GM18909 (cell line): ENCODE results near the gene TIMM17A.
A peak's percentile ranks its signal among the peaks of the same experiment; 100 is the strongest.
"Not testable (repeated sequence)": the region's sequence is repeated elsewhere in the genome, so short reads cannot be mapped to it uniquely, and the experiment has no call there.

ENCODE experiments used
- ATAC-seq: cut with Tn5 transposase; IDR thresholded peaks from one replicate; pipeline ENCODE4 v1.9.1; 2021; ENCODE audit warnings: mild to moderate bottlenecking; ENCODE audit not compliant: unreplicated experiment, poor library complexity

The TIMM17A gene

DNA sequence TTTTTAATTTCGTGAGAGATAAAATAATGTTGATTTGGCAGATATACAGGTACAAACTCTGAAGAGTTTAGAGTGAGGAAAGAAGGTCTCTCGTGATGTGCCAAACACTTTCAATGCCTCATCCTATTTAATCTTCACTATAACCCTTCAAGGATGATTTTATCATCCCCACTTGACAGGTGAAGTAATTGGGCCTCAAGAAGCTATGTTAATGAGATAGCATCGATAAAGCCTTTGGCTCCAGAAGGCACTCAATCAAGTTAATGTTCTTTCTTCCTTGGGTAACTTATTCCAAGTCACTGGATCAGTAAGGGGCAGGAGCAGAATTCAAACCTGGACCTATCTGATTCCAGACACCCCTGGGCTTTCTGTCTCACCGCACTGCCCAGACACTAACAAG is 16.2 kb upstream of the TIMM17A start:
- no peak for ATAC-seq

DNA sequence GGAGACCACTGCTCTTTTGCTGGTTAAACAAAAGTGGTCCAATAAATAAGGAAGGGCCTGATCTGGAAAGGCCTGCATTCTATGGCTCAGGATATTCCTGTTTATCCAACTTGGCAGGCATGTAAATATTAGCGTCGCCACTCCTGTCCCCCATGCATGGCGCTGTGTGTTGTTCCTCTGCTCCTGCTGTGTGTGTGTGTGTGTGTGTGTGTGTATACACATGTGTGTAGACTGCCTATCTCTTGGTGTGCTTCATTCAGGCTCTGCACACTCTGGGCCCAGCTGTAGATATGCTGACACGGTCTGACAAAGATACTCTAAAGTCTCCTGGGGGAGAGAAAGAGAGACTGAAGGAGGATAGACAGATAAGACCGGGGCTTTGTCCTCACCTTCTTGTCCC is 15.7 kb upstream of the TIMM17A start:
- no peak for ATAC-seq

DNA sequence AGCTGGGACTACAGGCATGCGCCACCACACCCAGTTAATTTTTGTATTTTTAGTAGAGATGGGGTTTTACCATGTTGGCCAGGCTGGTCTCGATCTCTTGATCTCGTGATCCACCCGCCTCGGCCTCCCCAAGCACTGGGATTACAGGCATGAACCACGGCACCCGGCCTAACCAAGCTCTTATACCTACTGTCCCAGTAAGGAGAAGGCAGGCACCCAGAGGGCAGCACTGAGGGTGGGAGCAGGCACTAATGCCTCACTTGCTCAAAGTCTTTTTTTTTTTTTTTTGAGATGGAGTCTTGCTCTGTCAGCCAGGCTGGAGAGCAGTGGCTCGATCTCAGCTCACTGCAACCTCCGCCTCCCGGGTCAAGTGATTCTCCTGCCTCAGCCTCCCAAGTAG is 15.0 kb upstream of the TIMM17A start:
- ATAC-seq: not testable (repeated sequence)

DNA sequence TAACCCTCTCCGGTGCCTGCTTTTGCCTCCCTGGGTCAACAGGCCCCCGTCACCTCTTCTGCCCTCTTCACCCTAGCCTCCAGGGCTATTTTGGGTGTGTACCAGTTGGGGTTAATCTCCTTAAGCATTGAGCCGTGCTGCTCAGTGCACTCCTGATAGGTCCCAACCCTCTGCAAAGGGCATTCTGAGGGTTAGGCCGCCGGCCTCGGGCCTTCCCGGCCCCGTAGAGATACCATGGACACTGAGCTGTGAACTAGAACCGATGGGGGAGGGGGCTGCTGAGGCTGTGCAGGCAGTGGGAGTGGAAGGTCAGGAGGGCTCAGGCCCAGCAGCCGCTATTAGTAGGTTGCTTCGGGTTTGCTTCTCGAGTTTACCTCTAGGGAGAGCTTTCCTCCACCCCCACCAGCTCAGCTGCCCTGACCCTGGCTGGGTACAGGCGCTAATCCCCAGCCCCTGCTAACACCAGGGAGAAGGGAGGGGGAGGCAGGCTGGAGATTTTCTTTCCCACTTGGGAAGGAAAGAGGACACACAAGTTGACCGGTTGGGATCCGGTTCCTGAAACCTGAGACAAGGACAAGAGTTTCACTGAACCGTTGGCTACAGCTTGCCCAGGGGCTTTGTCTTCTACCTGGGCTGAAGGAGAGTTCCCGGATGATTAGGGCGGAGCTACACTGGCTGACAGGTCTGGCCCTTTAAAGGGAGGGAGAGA is 13.7 kb upstream of the TIMM17A start:
- ATAC-seq: no peak

DNA sequence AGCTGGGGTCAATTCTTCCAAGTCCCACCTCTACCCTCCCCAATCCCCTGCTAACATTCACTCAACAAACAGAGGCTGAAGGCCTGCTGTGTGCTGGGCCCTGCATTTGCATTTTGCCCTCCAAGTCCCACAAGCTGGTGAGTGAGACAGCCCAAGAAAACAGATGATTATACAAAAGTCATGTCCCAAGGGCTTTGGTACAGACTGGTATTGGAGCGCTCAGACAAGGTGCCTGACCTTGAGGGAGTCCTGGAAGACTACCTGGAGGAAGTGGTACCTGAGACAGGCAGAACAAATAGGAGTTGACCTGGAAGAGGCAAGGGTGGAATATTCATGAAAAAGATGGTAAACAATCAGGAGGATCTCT is 13.2 kb upstream of the TIMM17A start:
- ATAC-seq: no peak

DNA sequence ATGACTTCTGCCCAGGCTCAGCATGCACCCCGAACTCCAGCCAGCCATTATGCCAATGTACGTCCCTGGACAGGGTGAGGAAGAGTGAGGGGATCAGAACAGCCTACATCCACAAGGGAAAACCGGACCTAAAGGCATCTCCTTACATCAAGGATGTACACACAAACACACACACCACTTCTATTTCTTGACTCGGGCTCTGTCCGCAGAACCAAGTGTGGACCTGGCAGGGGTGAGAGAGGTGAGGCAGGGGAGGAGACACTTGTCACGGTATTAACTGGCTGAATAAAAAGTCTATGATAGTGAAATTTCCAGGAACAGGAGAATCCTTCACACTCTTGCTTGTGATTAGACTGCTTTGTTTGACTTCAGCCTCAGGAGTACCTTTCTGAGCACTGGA is 11.3 kb upstream of the TIMM17A start:
- no peak for ATAC-seq

DNA sequence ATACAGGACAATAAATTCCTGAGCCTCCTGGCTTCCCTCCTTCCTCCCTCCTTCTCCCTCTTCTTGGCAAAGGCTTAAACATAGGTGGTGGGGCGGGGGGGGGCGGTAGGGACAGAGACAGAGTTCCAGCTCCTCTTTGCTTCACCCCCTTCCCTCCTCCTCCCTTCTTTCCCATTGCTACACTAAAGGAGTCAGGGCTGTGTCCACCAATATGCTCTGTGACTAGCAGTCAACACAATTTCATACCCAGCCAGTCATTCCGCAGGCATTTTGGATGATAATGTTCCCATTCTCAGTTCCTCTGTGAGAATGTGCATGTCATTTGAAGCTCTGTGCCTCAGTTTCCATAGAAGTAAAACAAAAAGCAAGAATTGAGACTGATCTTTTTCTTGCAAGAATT is 10.7 kb upstream of the TIMM17A start:
- no peak for ATAC-seq

DNA sequence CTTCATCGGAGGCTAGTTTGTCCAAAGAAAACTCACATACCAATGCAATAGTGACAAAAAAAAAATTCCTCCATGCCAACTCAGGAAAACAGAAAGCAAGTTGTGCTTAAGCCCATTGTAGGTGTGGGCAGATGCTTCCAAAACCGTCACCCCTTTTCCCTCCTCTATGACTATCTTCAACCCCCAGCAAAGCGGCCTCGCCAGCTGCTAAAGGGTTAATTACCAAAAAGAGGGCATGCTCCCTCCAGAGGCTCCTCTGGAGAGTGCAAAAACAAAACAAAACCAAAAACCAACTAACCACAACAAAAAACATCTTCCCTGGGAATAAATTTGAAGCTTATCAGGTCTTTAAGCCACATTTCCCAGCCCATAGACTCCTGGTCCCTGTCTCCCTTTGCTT is 10.1 kb upstream of the TIMM17A start:
- ATAC-seq: no peak

DNA sequence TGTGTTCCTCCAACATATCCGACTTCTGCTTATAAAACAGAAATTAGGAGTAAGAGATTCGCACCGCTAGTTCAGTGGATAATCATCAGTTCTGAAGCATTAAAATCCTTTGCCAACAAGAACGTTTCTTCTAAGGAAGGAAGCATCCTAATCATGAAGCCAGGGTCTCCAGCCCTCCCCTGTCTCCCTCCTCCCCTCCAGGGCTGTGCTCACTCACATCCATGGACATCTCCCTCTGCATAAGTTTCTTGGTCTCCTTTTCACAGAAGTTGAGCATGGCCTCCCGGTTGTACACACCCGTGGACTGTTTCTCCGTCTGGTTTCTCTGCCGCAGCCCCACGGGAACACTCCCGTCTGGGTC is 9.5 kb upstream of the TIMM17A start:
- no peak for ATAC-seq

DNA sequence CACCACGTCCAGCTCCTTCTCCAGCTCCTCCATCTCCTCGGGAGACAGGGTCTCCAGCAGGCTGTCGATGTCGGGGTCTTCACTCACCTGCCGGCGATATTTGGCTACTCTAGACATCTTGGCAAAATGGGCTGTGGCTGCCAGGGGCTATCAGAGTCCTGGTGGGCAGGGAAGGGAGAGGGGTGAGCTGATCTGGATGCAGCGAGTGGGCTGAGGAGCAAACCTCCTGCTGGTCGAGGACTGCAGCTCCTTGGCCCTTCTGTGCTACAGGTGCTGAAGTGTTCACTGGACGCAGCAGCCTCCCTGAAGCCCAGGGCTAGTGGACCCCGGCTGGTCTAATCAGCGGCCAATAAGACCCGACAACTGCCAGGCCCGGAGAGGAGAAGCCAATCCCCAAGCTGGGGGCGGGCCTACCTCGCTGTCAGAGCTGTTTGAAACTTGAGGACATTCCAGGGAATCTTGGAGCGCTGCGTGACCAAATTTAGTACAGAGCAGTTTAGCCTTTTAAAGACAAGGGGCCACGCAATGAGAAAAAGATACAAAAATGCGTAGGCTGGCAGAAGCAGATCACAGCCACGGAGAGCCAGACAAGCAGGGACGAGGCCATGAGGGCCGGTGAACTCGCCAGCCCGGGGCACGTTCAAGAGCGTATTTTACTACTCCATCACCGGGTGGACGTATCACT is 8.9 kb upstream of the TIMM17A start, which contains the start of gene LMOD1:
TSS of gene LMOD1 (minus strand) at position 325 of the 685 bp plus-strand sequence. CDS start at position 117, 208 bp downstream.
- no peak for ATAC-seq

DNA sequence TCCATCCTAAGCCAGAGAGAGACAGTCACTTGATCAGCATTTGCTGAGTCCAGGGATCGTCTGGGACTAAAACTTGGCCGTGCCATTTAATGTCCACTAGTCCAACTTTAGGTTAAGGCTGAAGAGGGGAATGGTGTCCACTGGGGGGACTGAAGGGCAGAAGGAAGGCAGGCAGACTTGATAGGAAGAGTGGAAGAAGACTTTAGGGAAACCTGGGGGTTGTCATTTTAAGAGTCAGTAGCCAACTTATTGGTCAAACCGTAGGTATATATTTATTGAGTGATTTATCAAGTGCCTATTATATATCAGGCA is 7.7 kb upstream of the TIMM17A start:
- ATAC-seq: no peak

DNA sequence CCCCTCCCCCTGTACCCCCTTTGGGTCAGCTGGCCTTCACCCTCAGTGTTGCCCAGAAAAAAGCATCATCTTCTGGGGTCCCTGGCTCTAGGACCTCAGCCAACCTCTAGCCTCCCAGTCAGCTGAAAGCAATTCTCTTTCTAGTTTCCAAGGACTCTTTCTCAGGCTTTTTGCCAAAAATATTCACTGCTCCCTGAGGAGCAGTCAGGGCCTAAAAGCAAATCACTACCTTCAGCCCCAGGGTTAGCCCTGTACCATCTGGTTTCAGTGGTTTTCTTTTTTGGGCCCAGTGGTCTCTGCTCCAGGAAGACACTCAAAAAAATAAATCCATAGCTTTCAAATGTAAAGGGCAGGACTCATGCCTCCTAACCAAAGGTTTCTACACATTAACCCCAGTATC is 5.8 kb upstream of the TIMM17A start:
- no peak for ATAC-seq

DNA sequence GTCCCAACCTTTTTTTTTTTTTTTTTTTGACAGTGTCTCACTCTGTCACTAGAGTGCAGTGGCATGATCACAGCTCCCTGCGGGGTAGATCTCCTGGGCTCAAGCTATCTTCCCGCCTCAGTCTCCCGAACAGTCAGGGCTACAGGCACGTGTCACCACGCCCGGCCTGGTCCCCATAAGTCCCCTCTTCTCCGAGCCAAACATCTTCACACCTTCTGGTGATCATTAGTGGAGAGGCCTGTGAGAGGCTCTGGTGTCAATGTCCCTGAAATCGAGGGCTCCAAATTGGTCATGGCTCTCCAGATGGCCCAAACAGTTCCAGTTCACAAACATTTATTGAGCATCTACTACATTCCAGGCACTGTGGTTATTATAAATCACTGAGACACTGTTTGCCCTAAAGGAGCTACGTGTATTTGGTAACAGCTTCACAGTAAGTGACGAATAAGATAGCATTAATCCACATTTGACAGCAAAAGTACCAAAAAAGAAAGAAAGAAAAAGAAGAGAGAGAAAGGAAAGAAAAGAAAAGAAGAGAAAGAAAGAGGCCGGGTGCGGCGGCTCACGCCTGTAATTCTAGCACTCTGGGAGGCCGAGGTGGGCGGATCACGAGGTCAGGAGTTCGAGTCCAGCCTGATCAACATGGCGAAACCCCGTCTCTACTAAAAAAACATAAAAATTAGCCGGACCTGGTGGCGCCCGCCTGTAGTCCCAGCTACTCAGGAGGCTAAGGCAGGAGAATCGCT is 867 bp upstream of the TIMM17A start:
- ATAC-seq: no peak

DNA sequence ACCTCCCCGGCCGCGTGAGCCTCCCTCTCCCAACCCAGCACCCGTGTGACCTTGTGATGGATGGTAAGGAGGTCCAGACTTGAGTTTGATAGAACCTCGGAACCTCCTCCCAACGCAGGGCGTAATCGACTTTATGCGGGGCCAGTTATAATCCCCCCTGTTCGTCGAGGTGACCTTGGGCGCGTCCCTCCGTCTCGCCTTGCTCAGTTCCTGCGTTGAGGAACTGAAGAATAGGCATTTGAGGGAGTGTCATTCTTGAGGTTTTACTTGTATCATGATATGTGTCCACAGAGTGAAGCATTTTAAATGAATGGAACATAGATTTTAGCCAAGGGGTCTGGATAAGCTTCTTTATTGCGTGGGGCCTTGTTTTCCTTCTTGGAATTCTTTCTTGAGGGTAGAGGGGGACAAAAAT is 433 bp downstream of the TIMM17A start:
- ATAC-seq: peak; percentile 49

DNA sequence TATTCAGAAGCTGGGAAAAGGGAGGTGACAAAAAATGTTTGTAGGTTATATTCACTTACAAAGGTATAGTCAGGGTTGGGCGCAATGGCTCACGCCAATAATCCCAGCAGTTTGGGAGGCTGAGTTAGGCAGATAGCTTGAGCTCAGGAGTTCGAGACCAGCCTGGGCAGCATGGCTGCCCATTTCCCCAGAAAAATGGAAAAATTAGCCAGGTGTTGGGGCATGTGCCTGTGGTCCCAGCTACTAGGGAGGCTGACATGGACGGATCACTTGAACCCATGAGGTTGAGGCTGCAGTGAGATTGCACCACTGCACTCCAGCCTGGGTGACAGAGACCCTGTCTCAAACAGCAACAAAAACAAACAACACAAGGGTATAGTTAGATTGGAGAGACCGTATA is 3.0 kb downstream of the TIMM17A start:
- ATAC-seq: no peak

DNA sequence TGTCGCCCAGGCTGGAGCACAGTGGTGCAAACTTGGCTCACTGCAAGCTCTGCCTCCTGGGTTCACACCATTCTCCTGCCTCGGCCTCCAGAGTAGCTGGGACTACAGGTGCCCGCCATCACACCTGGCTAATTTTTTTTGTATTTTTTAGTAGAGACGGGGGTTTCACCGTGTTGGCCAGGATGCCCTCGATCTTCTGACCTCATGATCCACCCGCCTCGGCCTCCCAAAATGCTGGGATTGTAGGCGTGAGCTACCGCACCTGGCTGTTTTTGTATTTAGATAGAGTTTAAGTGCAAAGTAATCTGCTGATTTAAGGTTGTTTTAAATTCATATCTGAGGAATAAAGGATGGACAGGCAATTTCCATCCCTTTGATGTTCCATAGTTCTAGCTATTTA is 7.1 kb downstream of the TIMM17A start:
- not testable (repeated sequence) for ATAC-seq

DNA sequence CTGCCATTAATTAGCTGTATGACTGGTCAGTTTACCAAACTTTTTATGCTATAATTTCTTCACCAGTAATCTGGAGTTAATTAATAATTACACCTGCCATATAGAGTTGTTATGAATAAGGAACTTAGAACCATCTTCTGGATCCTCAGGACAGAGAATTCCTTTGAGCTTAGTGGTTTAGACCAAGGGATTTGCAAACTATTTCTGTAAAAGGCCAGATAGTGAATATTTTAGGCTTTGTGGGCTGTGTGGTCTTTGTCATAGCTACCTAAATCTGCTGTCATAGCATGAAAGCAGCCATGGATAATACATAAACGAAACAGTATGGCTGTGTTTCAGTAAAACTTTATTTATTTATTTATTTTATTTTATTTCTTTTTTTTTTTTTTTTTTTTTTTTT is 9.0 kb downstream of the TIMM17A start:
- ATAC-seq: no peak

DNA sequence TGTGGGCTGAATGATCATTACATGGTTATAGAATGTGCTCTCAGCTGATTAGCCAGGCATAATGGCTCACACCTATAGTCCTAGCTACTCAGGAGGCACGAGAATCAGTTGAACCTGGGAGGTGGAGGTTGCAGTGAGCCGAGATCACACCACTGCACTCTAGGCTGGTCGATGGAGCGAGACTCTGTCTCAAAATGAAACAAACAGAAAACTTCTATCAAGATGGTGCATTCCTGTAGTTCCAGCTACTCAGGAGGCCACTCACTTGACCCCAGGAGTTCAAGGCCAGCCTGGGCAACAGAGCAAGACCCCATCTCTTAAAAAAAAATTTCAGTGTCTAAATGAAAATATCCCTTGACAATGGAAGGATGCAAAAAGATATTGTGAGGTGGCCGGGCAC is 10.9 kb downstream of the TIMM17A start:
- ATAC-seq: no peak

DNA sequence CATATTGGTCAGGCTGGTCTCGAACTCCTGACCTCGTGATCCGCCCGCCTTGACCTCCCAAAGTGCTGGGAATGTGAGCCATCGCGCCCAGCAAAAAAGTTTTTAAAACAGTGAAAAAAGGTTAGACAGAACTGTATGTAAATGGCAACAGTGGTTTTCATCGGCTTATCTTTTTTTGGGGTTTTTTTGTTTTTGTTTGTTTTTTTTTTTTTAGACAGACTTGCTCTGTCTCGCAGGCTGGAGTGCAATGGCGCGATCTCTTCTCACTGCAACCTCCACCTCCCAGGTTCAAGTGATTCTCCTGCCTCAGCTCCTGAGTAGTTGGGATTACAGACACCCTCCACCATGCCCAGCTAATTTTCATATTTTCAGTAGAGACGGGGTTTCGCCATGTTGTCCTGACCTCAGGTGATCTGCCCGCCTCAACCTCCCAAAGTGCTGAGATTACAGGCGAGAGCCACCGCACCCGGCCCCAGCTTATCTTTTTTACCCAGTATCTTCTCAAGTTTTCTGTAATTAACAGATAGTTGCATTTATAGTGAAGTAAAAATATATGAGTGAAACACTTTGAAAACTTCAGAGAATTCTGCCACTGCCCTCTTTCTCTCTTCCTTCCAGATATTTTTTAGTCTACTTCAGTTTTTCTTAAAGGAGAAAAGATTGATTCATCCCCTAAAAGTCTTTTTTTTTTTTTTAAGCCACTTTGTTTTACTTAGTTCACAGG is 13.1 kb downstream of the TIMM17A start:
- no peak for ATAC-seq

DNA sequence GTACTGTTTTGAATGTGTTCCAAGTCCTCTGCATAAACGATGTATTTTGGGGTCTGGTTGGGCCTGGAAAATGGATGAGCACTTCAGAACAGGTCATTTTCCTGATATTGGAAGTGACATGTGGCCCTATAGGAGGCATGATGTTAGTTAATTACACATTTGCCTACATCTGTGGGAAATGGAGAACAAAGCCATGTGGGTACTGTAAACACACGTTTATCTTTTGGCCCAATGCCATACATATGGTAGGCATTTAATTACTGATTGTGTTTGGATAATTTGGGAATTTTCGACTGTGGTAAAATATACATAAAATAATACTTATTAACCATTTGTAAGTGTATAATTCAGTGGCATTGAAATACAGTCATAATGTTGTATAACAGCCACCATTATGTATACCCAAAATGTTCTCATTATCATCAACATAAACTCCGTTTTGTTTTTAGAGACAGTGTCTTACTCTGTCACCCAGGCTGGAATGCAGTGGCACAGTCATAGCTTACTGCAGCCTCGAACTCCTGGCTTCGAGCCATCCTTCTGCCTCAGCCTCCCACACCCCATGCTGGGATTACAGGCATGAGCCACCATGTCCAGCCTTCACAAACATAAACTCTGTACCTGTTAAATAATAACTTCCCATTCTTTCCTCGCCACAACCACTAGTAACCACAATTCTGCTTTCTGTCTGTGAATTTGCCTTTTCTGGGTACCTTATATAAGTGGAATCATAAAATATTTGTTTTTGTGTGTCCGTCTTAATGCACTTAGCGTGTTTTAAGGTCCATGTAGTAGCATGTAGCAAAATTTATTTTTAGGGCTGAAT is 15.2 kb downstream of the TIMM17A start:
- ATAC-seq: no peak
